Lung (tissue), 12 donors: Measurements from ENCODE around the gene ARHGAP10. TPM values are rescaled to one million over a fixed set of nuclear protein-coding genes. Genes with fewer than 3 reads are reported as not detected.

Source experiments
- ATAC-seq: fragments of 200-7000 bp; cut with Tn5 transposase; one replicate; pipeline ENCODE4 v1.9.1; 2020; ENCODE audit warnings: moderate number of reproducible peaks; ENCODE audit not compliant: insufficient read depth, low FRiP score
- DNase-seq, 3 donors: peaks; one replicate each; pipeline ENCODE4 v3.0.0-alpha.2; 2013 to 2017
- H3K27ac ChIP-seq, 2 donors: one replicate each; pipeline ENCODE4 v1.5.1; 2013; ENCODE audit warnings: mild to moderate bottlenecking in 2 of 2, moderate library complexity in 2 of 2, control low read depth in 1 of 2, inconsistent platforms in 1 of 2, low read depth in 1 of 2, low read length in 1 of 2
- H3K27me3 ChIP-seq, 3 donors: one replicate each; pipeline ENCODE4 v1.5.1; 2013; ENCODE audit warnings: low read length in 2 of 3; ENCODE audit not compliant: control insufficient read depth in 3 of 3, insufficient read depth in 3 of 3
- H3K36me3 ChIP-seq, 4 donors: one replicate each; pipeline ENCODE4 v1.5.1; 2013; ENCODE audit warnings: low read length in 4 of 4, mild to moderate bottlenecking in 1 of 4, moderate library complexity in 1 of 4; ENCODE audit not compliant: control insufficient read depth in 4 of 4, insufficient read depth in 4 of 4
- H3K4me1 ChIP-seq, 5 donors: one replicate each; pipeline ENCODE4 v1.5.1; 2013; ENCODE audit warnings: low read length in 5 of 5, mild to moderate bottlenecking in 2 of 5, moderate library complexity in 1 of 5; ENCODE audit not compliant: control insufficient read depth in 5 of 5, insufficient read depth in 5 of 5
- H3K4me3 ChIP-seq: one replicate; pipeline ENCODE4 v1.5.1; 2013; ENCODE audit warnings: mild to moderate bottlenecking, control low read depth, moderate library complexity
- H3K9ac ChIP-seq, 2 donors: one replicate each; pipeline ENCODE4 v1.5.1; 2013; ENCODE audit warnings: low read length in 2 of 2, control low read depth in 1 of 2; ENCODE audit not compliant: insufficient read depth in 1 of 2
- H3K9me3 ChIP-seq, 4 donors: one replicate each; pipeline ENCODE4 v1.5.1; 2013; ENCODE audit warnings: low read length in 3 of 4, mild to moderate bottlenecking in 1 of 4, moderate library complexity in 1 of 4; ENCODE audit not compliant: control insufficient read depth in 4 of 4, insufficient read depth in 3 of 4
- CTCF ChIP-seq: IDR thresholded peaks from 2 replicates; pipeline ENCODE4 v1.5.1; 2012; ENCODE audit warnings: mild to moderate bottlenecking; ENCODE audit errors: control extremely low read depth, extremely low read depth
- WGBS, 2 donors: extraction: QIAGEN DNeasy Blood & Tissue Kit; methylation state at CpG; one replicate each; pipeline ENCODE4 v1.1.7; 2013; 5-methylcytosine and 5-hydroxymethylcytosine counted together
- polyA plus RNA-seq, 2 donors: library from polyadenylated mRNA; stranded (reverse); fragments of 200-250 nt; gene quantifications; one replicate each; pipeline ENCODE4 v1.2.1, GENCODE V29; 2013
- total RNA-seq, 2 donors: library from RNA; depleted of rRNA in 1 of 2; stranded (reverse); fragments of >200 nt in 1 of 2; gene quantifications; one replicate each; pipeline ENCODE4 v1.2.1, GENCODE V29; 2014 to 2021
- donor health status: control.
- donor health status: control.
- donor health status: Bipolar disorder and iron deficiency.
- donor health status: healthy.
- donor health status: DM: yes; HTN: yes; CAD: no.

ARHGAP10 gene
- total and polyA plus RNA-seq, 4 donors: 9.1 to 25.0 (median 17.5) TPM

- H3K27me3 ChIP-seq: no peaks in the 10 kb centered on the region
- H3K36me3 ChIP-seq: no peaks in the 10 kb centered on the region
- H3K9ac ChIP-seq: no peak overlapping the region
- peak overlapping the region in 1 of 2 donors; percentile 81 for H3K27ac ChIP-seq
- TF ChIP-seq CTCF: no peak
- ATAC-seq (no peak), DNase-seq (no peak)
- H3K4me3 ChIP-seq: no peak overlapping the region
- no peaks in the 10 kb centered on the region for H3K9me3 ChIP-seq
- peaks cover 4 to 37% (median 7%) of the 10 kb centered on the region in 5 donors for H3K4me1 ChIP-seq
- 57 to 74% methylated on average over 6 of the region's 6 CpGs for WGBS, 2 donors
Measured at GRCh38 chr4:147813973-147814372, 82.1 kb downstream of the ARHGAP10 start.

GRCh38 chr4:147814376-147814775 lies 82.5 kb downstream of the ARHGAP10 start:
- ATAC-seq: no peak
- WGBS, 2 donors: 77 to 91% methylated on average over 3 of the region's 3 CpGs

GRCh38 chr4:147815741-147816140 lies 83.9 kb downstream of the ARHGAP10 start:
- Histone ChIP-seq H3K9ac (no peak overlapping the region), H3K9me3 (no peaks in the 10 kb centered on the region), H3K36me3 (no peaks in the 10 kb centered on the region), H3K27me3 (no peaks in the 10 kb centered on the region), H3K4me1 (peaks cover 4 to 37% (median 7%) of the 10 kb centered on the region in 5 donors), H3K4me3 (no peak overlapping the region), H3K27ac (peak overlapping the region; percentile 69 to 87)
- 31 to 62% methylated on average over 5 of the region's 5 CpGs for WGBS, 2 donors
- ATAC-seq (no peak), DNase-seq (no peak)
- TF ChIP-seq CTCF: no peak

More at GRCh38 chr4:147814376-147814775, 82.5 kb downstream of the ARHGAP10 start:
- TF ChIP-seq CTCF: no peak
- Histone ChIP-seq H3K9me3 (no peaks in the 10 kb centered on the region), H3K36me3 (no peaks in the 10 kb centered on the region), H3K27me3 (no peaks in the 10 kb centered on the region), H3K27ac (peak overlapping the region in 1 of 2 donors; percentile 66), H3K9ac (no peak overlapping the region), H3K4me3 (no peak overlapping the region), H3K4me1 (peaks cover 4 to 37% (median 7%) of the 10 kb centered on the region in 5 donors)
- DNase-seq: no peak
